ENCODE measurements around the gene ERBB2.

GRCh38 chr17:39711851-39712250 is 12.0 kb downstream of the ERBB2 start:
- TF ChIP-seq POLR2A (IDR thresholded peaks at IDR 0.05) (no peak), POLR2AphosphoS5 (IDR thresholded peaks at IDR 0.05) (no peak)
